RWPE2 (cell line): ENCODE data around the gene IL17RC.
A peak's percentile ranks its signal among the peaks of the same experiment; 100 is the strongest.
"Not testable (repeated sequence)": the region's sequence is repeated elsewhere in the genome, so short reads cannot be mapped to it uniquely, and the experiment has no call there.

ENCODE experiments used
- ATAC-seq: fragments of 200-7000 bp; cut with Tn5 transposase; 3 replicates; pipeline ENCODE4 v1.9.1; 2021; ENCODE audit warnings: low read depth
- DNase-seq: peaks from one replicate; pipeline ENCODE4 v3.0.0-alpha.2; 2020; ENCODE audit warnings: low spot score
- H3K27ac ChIP-seq: fragments of 450-650 bp; 2 replicates; pipeline ENCODE4 v1.5.1; 2017; ENCODE audit warnings: mild to moderate bottlenecking; ENCODE audit not compliant: poor library complexity, severe bottlenecking
- H3K27me3 ChIP-seq: fragments of 250-450 bp; sonication (Bioruptor Pico); 2 replicates; pipeline ENCODE4 v1.5.1; 2021; ENCODE audit warnings: mild to moderate bottlenecking, moderate library complexity; ENCODE audit not compliant: insufficient read depth, poor library complexity, severe bottlenecking
- H3K36me3 ChIP-seq: fragments of 250-450 bp; sonication (Bioruptor Pico); 2 replicates; pipeline ENCODE4 v1.5.1; 2020; ENCODE audit warnings: low read depth, mild to moderate bottlenecking, moderate library complexity
- H3K4me1 ChIP-seq: fragments of 250-450 bp; sonication (Bioruptor Pico); 2 replicates; pipeline ENCODE4 v1.5.1; 2021; ENCODE audit warnings: mild to moderate bottlenecking, moderate library complexity; ENCODE audit not compliant: insufficient read depth, poor library complexity, severe bottlenecking
- H3K4me3 ChIP-seq: fragments of 250-450 bp; sonication (Bioruptor Pico); 2 replicates; pipeline ENCODE4 v1.5.1; 2021; ENCODE audit warnings: mild to moderate bottlenecking, moderate library complexity; ENCODE audit not compliant: severe bottlenecking
- H3K9me3 ChIP-seq: fragments of 250-450 bp; sonication (Bioruptor Pico); 2 replicates; pipeline ENCODE4 v1.5.1; 2021; ENCODE audit warnings: mild to moderate bottlenecking, moderate library complexity; ENCODE audit not compliant: severe bottlenecking
- TF ChIP-seq, protein P1 (sequence below): fragments of 450-650 bp; IDR thresholded peaks from one replicate; pipeline ENCODE4 v1.5.1; 2017; ENCODE audit warnings: mild to moderate bottlenecking, moderate library complexity; ENCODE audit not compliant: poor library complexity, severe bottlenecking

Gene IL17RC

GRCh38 chr3:9937486-9938238, 20.8 kb downstream of the IL17RC start:
- Histone ChIP-seq H3K4me3 (no peak overlapping the region), H3K9me3 (no peaks in the 10 kb centered on the region), H3K27ac (no peak overlapping the region), H3K36me3 (peaks cover 34% of the 10 kb centered on the region), H3K4me1 (peaks cover 11% of the 10 kb centered on the region), H3K27me3 (no peaks in the 10 kb centered on the region)
- TF ChIP-seq, protein P1, sequence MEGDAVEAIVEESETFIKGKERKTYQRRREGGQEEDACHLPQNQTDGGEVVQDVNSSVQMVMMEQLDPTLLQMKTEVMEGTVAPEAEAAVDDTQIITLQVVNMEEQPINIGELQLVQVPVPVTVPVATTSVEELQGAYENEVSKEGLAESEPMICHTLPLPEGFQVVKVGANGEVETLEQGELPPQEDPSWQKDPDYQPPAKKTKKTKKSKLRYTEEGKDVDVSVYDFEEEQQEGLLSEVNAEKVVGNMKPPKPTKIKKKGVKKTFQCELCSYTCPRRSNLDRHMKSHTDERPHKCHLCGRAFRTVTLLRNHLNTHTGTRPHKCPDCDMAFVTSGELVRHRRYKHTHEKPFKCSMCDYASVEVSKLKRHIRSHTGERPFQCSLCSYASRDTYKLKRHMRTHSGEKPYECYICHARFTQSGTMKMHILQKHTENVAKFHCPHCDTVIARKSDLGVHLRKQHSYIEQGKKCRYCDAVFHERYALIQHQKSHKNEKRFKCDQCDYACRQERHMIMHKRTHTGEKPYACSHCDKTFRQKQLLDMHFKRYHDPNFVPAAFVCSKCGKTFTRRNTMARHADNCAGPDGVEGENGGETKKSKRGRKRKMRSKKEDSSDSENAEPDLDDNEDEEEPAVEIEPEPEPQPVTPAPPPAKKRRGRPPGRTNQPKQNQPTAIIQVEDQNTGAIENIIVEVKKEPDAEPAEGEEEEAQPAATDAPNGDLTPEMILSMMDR = no peak
- no peak for ATAC-seq
- DNase-seq = no peak

- TF ChIP-seq, protein P1 = no peak
- DNase-seq = no peak
- peaks cover 34% of the 10 kb centered on the region for H3K36me3 ChIP-seq
Measured at GRCh38 chr3:9938966-9939365, 22.1 kb downstream of the IL17RC start.

DNA sequence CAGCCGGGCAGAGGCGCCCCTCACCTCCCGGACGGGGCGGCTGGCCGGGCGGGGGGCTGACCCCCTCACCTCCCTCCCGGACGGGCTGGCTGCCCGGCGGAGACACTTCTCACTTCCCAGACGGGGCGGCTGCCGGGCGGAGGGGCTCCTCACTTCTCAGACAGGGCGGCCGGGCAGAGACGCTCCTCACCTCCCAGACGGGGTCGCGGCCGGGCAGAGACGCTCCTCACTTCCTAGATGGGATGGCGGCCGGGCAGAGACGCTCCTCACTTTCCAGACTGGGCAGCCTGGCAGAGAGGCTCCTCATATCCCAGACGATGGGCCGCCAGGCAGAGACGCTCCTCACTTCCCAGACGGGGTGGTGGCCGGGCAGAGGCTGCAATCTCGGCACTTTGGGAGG, 23.0 kb downstream of the IL17RC start:
- H3K36me3 ChIP-seq = peaks cover 34% of the 10 kb centered on the region
- not testable (repeated sequence) for H3K9me3 ChIP-seq, DNase-seq, H3K4me3 ChIP-seq, ATAC-seq, H3K4me1 ChIP-seq, H3K27me3 ChIP-seq, H3K27ac ChIP-seq

More at GRCh38 chr3:9938966-9939365, 22.1 kb downstream of the IL17RC start:
- Histone ChIP-seq H3K9me3 (no peaks in the 10 kb centered on the region), H3K27ac (no peak overlapping the region), H3K4me1 (peaks cover 11% of the 10 kb centered on the region), H3K4me3 (no peak overlapping the region), H3K27me3 (no peaks in the 10 kb centered on the region)
- no peak for ATAC-seq

DNA sequence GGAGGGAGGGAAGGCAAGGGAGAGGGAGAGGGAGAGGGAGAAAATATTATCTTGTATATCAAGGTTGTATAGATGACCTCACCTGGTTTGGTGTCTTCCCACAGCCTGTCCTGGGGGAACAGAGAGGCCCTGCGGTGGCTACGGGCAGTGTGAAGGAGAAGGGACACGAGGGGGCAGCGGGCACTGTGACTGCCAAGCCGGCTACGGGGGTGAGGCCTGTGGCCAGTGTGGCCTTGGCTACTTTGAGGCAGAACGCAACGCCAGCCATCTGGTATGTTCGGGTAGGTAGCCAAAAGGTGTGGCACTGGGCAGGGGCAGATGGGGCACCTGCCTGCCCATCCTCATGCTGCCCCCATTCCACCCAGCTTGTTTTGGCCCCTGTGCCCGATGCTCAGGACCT, 23.8 kb downstream of the IL17RC start:
- H3K4me1 ChIP-seq = peaks cover 5% of the 10 kb centered on the region
- no peak overlapping the region for H3K27ac ChIP-seq
- H3K9me3 ChIP-seq = no peaks in the 10 kb centered on the region
- DNase-seq (no peak), ATAC-seq (no peak)
- TF ChIP-seq, protein P1 = no peak
- no peaks in the 10 kb centered on the region for H3K27me3 ChIP-seq
- H3K4me3 ChIP-seq = no peak overlapping the region
- peaks cover 28% of the 10 kb centered on the region for H3K36me3 ChIP-seq

DNA sequence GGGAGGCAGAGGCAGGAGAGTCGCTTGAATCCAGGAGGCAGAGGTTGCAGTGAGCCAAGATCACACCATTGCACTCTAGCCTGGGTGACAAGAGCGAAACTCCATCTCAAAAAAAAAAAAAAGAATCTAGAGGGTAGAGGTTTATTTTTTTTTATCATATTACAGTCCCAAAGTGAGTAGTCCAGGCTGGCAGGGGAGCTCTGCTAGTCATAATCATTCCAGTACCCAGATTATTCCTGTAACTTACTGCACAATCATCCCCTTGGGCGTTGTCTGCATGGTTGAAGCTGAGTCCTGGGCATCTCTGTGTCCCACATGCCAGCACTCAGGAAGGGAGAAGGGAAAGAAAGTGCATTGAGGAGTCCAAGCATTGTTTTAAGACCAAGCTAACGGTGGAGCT, 25.3 kb downstream of the IL17RC start:
- TF ChIP-seq, protein P1 = no peak
- Histone ChIP-seq H3K4me3 (no peak overlapping the region), H3K36me3 (peaks cover 14% of the 10 kb centered on the region), H3K27me3 (no peaks in the 10 kb centered on the region), H3K9me3 (no peaks in the 10 kb centered on the region), H3K27ac (no peak overlapping the region), H3K4me1 (no peaks in the 10 kb centered on the region)
- peak; percentile 18 for DNase-seq
- no peak for ATAC-seq
